Ishikawa (cell line): ENCODE results near the gene MYO3A.

ENCODE experiments used
- CEBPB ChIP-seq: IDR thresholded peaks from 2 replicates; pipeline ENCODE4 v1.6.1; 2012
- CREB1 ChIP-seq: IDR thresholded peaks from 2 replicates; pipeline ENCODE4 v1.6.1; 2012; ENCODE audit warnings: low read depth
- EGR1 ChIP-seq: IDR thresholded peaks from 2 replicates; pipeline ENCODE4 v1.6.1; 2012
- EP300 ChIP-seq: IDR thresholded peaks from 2 replicates; pipeline ENCODE4 v1.6.1; 2012; ENCODE audit warnings: borderline replicate concordance
- FOXM1 ChIP-seq: IDR thresholded peaks from 2 replicates; pipeline ENCODE4 v1.6.1; 2012; ENCODE audit warnings: low read depth, borderline replicate concordance
- MAX ChIP-seq: IDR thresholded peaks from 2 replicates; pipeline ENCODE4 v1.6.1; 2012
- NFIC ChIP-seq: IDR thresholded peaks from 2 replicates; pipeline ENCODE4 v1.6.1; 2012
- RAD21 ChIP-seq: IDR thresholded peaks from 2 replicates; pipeline ENCODE4 v1.6.1; 2012; ENCODE audit warnings: low read depth
- REST ChIP-seq: IDR thresholded peaks from 2 replicates; pipeline ENCODE4 v1.6.1; 2012; ENCODE audit warnings: low read depth, mild to moderate bottlenecking
- TAF1 ChIP-seq: IDR thresholded peaks from 2 replicates; pipeline ENCODE4 v1.6.1; 2012; ENCODE audit warnings: low read depth, mild to moderate bottlenecking
- TCF12 ChIP-seq: IDR thresholded peaks from 2 replicates; pipeline ENCODE4 v1.6.1; 2012; ENCODE audit warnings: low read depth
- TEAD4 ChIP-seq: IDR thresholded peaks from 2 replicates; pipeline ENCODE4 v1.6.1; 2012
- USF1 ChIP-seq: IDR thresholded peaks from 2 replicates; pipeline ENCODE4 v1.6.1; 2012
- YY1 ChIP-seq: IDR thresholded peaks from 2 replicates; pipeline ENCODE4 v1.6.1; 2012; ENCODE audit warnings: low read depth
- ZBTB7A ChIP-seq: IDR thresholded peaks from 2 replicates; pipeline ENCODE4 v1.6.1; 2012; ENCODE audit warnings: low read depth

Gene MYO3A

GRCh38 chr10:26227786-26228185 is 293.8 kb downstream of the MYO3A start:
- TF ChIP-seq FOXM1 (no peak), TEAD4 (no peak), MAX (no peak), CREB1 (no peak), RAD21 (no peak), TCF12 (no peak), NFIC (no peak), CEBPB (no peak), EP300 (no peak), USF1 (no peak), REST (no peak), ZBTB7A (no peak), TAF1 (no peak), YY1 (no peak), EGR1 (no peak)

- TF ChIP-seq CREB1: no peak
These were observed 298.1 kb downstream of the MYO3A start for GRCh38 chr10:26232174-26232573.

GRCh38 chr10:26235761-26236160 is 301.7 kb downstream of the MYO3A start:
- TF ChIP-seq ZBTB7A (no peak), FOXM1 (no peak), RAD21 (no peak), USF1 (no peak), TAF1 (no peak), EGR1 (no peak), CEBPB (no peak), EP300 (no peak), TEAD4 (no peak), MAX (no peak), REST (no peak), CREB1 (no peak), NFIC (no peak), TCF12 (no peak), YY1 (no peak)

GRCh38 chr10:26238378-26238777 is 304.3 kb downstream of the MYO3A start:
- TF ChIP-seq RAD21 (no peak), NFIC (no peak), REST (no peak), CREB1 (no peak)

GRCh38 chr10:26242706-26243350 is 308.8 kb downstream of the MYO3A start:
- no peak for TF ChIP-seq ZBTB7A

- TF ChIP-seq CREB1: no peak
- no peak for TF ChIP-seq TAF1
- TF ChIP-seq ZBTB7A: no peak
- TF ChIP-seq NFIC: no peak
- TF ChIP-seq MAX: no peak
- TF ChIP-seq TCF12: no peak
These were observed 309.3 kb downstream of the MYO3A start for GRCh38 chr10:26243351-26243720.
